ENCODE data around the gene NBAS.

NBAS gene

DNA sequence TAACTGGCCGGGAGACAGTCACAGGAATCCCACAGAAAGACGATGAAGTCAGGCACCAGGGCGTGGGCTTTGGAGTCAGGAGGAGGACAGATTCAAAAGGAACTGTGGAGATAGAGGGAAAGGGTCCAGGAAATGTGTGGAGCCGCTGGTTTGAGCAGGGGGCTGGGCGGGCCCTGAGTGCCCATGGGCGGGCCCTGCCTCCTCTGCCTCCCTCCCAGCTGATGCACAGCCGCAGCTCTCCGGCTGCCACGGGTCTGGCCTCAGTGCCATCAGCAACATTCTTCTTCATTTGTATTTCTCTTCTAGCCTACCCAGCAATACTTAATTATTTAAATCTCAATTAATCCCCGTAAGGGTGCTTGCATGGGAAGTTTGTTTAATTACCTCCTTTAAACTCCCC, 432.3 kb downstream of the NBAS start:
- Histone ChIP-seq H3K4me1 (ENCODE audit: control insufficient read depth, insufficient read depth, low read length) (no peaks in the 10 kb centered on the region), H3K9me3 (replicated peaks; ENCODE audit: low read length) (no peaks in the 10 kb centered on the region), H3K27me3 (ENCODE audit: control insufficient read depth, insufficient read depth, low read length) (no peaks in the 10 kb centered on the region), H3K4me3 (ENCODE audit: low read length) (no peak overlapping the region), H3K36me3 (ENCODE audit: insufficient read depth, low read length) (no peaks in the 10 kb centered on the region), H3K4me2 (ENCODE audit: low read length) (no peak overlapping the region), H3K9ac (ENCODE audit: low read depth, low read length) (no peak overlapping the region)

DNA sequence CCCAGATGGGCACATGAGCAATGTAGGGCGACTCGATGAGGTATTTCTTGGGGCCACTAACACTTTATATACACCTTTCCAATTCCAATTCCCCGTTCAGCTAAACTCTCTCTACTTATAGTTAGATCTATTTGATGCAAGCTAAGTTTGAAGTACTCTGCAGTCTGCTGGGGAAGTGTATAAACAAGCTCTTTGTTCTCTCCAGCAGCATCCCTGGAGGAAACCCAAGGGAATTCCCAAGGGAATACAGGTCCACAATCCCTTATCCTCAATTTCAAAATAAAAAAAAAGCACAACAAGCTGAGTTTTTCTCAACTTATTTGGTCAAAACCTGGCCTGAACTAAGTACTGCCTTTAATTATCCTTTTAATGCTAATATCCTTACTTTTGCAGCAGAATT, 433.3 kb downstream of the NBAS start:
- H3K9ac ChIP-seq (ENCODE audit: low read depth, low read length): no peak overlapping the region

DNA sequence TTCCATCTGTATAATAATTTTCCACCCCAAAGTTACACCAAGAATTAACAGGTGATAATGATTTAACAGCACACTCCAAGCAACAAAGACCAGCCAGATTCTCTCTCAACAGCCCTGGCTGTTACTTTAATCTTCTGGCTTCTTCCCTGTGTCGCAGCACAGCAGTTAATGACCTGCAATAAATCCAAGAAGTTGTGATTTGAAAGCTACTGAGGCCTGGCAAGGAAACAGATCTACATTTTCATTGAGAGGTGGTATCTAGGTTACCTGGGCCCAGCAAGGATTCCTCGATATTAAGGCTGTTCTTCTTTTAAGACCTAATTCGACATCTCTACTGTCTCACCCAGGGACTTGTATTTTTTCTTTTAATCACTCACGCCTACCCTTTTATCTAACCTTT, 433.8 kb downstream of the NBAS start:
- H3K4me3 ChIP-seq (ENCODE audit: low read length): no peak overlapping the region
- no peak overlapping the region for H3K4me2 ChIP-seq (ENCODE audit: low read length)
- H3K9ac ChIP-seq (ENCODE audit: low read depth, low read length): no peak overlapping the region
- no peaks in the 10 kb centered on the region for H3K36me3 ChIP-seq (ENCODE audit: insufficient read depth, low read length)
- no peaks in the 10 kb centered on the region for H3K27me3 ChIP-seq (ENCODE audit: control insufficient read depth, insufficient read depth, low read length)
- no peaks in the 10 kb centered on the region for H3K4me1 ChIP-seq (ENCODE audit: control insufficient read depth, insufficient read depth, low read length)
- H3K9me3 ChIP-seq (replicated peaks; ENCODE audit: low read length): no peaks in the 10 kb centered on the region

More for the DNA sequence above, 433.3 kb downstream of the NBAS start:
- Histone ChIP-seq H3K4me3 (ENCODE audit: low read length) (no peak overlapping the region), H3K36me3 (ENCODE audit: insufficient read depth, low read length) (no peaks in the 10 kb centered on the region), H3K9me3 (replicated peaks; ENCODE audit: low read length) (no peaks in the 10 kb centered on the region), H3K27me3 (ENCODE audit: control insufficient read depth, insufficient read depth, low read length) (no peaks in the 10 kb centered on the region), H3K4me1 (ENCODE audit: control insufficient read depth, insufficient read depth, low read length) (no peaks in the 10 kb centered on the region), H3K4me2 (ENCODE audit: low read length) (no peak overlapping the region)

DNA sequence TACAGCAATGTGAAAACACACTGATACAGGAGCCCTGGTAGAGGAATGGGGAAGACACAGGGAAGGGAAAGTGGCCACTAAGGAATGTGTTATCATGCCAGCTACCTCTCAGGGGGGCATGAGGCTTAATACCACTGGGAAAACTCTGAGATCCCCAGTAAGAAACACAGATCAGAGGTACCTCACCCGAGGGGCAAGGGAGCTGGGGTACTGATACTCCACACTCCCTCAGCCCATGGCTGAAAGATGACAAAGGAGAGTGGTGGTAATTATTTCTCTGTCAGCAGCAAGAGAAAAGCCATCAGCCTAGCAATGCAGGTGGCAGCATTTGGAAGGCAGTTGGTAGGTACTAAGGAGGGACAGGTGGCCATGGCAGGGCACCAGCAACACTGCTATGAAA, 434.8 kb downstream of the NBAS start:
- Histone ChIP-seq H3K27me3 (ENCODE audit: control insufficient read depth, insufficient read depth, low read length) (no peaks in the 10 kb centered on the region), H3K4me1 (ENCODE audit: control insufficient read depth, insufficient read depth, low read length) (no peaks in the 10 kb centered on the region)

DNA sequence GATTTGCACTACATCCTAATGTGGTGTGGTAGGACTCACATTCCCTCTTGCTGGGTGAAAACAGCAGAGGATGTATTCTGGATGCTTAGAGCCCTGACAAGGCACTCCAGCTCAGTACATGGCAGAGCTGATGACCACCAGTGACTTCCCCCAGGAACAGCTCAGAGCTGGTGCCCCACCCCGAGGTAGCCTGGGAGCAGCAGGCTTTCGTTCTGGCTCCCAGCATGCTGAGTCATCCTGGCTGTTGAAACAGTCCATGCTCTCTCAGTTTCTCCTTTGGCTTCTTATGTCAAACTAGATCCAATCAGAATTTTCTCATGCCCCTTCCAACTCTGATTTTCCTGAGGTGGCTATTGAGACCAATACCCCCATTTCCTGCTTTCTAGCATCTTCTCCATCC, 438.2 kb downstream of the NBAS start:
- no peak overlapping the region for H3K4me3 ChIP-seq (ENCODE audit: low read length)
- H3K27me3 ChIP-seq (ENCODE audit: control insufficient read depth, insufficient read depth, low read length): no peaks in the 10 kb centered on the region
- H3K9me3 ChIP-seq (replicated peaks; ENCODE audit: low read length): no peaks in the 10 kb centered on the region
- H3K9ac ChIP-seq (ENCODE audit: low read depth, low read length): no peak overlapping the region
- no peaks in the 10 kb centered on the region for H3K36me3 ChIP-seq (ENCODE audit: insufficient read depth, low read length)
- H3K4me1 ChIP-seq (ENCODE audit: control insufficient read depth, insufficient read depth, low read length): no peaks in the 10 kb centered on the region
- no peak overlapping the region for H3K4me2 ChIP-seq (ENCODE audit: low read length)

More for the DNA sequence above, 434.8 kb downstream of the NBAS start:
- H3K36me3 ChIP-seq (ENCODE audit: insufficient read depth, low read length): no peaks in the 10 kb centered on the region
- H3K4me2 ChIP-seq (ENCODE audit: low read length): no peak overlapping the region
- no peak overlapping the region for H3K9ac ChIP-seq (ENCODE audit: low read depth, low read length)
- no peak overlapping the region for H3K4me3 ChIP-seq (ENCODE audit: low read length)
- no peaks in the 10 kb centered on the region for H3K9me3 ChIP-seq (replicated peaks; ENCODE audit: low read length)

DNA sequence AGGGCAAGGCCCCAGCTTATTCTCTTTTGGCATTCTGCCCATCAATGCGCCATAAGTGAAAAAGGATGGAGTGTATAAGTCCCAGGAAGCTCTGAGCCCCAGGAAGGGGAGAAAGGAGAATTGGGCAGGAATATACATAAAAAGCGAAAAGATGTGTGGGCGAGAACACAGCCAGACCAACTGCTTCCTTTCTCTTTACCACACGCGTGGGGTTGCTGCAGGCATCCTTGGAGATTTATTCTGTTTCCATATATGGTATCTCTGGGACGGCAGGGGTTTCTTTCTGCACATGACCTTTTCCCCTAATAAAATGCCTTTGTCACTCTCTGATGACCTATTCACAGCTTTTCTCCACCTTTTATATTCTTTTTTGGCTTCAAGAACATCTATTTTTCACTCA, 440.5 kb downstream of the NBAS start:
- Histone ChIP-seq H3K9ac (ENCODE audit: low read depth, low read length) (no peak overlapping the region), H3K4me1 (ENCODE audit: control insufficient read depth, insufficient read depth, low read length) (no peaks in the 10 kb centered on the region), H3K36me3 (ENCODE audit: insufficient read depth, low read length) (no peaks in the 10 kb centered on the region), H3K27me3 (ENCODE audit: control insufficient read depth, insufficient read depth, low read length) (no peaks in the 10 kb centered on the region), H3K4me3 (ENCODE audit: low read length) (no peak overlapping the region), H3K4me2 (ENCODE audit: low read length) (no peak overlapping the region), H3K9me3 (replicated peaks; ENCODE audit: low read length) (no peaks in the 10 kb centered on the region)

DNA sequence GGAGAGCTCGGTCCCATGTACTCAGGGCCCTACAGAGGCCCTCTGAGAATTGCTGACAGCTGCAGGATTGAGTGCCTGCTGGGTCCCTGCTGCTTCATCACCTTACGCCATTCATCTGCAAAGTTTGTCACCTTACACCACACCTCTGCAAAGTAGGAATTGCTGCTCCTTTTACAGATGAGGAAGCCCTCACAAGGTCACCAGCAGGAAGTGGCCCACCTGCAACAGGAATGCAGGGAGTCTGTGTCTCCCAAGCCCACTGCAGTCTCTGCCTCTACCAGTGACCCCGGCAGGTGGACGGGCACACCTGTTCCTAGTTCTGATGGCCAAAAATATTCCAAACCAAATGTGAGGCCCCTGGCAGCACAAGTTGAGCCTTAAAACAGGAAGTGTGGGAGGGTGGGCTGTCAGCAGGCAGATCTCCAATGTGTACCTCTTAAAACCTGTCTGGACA, 441.4 kb downstream of the NBAS start:
- H3K9me3 ChIP-seq (replicated peaks; ENCODE audit: low read length): no peaks in the 10 kb centered on the region
- no peak overlapping the region for H3K9ac ChIP-seq (ENCODE audit: low read depth, low read length)
- no peaks in the 10 kb centered on the region for H3K27me3 ChIP-seq (ENCODE audit: control insufficient read depth, insufficient read depth, low read length)
- H3K4me3 ChIP-seq (ENCODE audit: low read length): no peak overlapping the region
- H3K4me2 ChIP-seq (ENCODE audit: low read length): no peak overlapping the region
- H3K36me3 ChIP-seq (ENCODE audit: insufficient read depth, low read length): no peaks in the 10 kb centered on the region
- no peaks in the 10 kb centered on the region for H3K4me1 ChIP-seq (ENCODE audit: control insufficient read depth, insufficient read depth, low read length)

DNA sequence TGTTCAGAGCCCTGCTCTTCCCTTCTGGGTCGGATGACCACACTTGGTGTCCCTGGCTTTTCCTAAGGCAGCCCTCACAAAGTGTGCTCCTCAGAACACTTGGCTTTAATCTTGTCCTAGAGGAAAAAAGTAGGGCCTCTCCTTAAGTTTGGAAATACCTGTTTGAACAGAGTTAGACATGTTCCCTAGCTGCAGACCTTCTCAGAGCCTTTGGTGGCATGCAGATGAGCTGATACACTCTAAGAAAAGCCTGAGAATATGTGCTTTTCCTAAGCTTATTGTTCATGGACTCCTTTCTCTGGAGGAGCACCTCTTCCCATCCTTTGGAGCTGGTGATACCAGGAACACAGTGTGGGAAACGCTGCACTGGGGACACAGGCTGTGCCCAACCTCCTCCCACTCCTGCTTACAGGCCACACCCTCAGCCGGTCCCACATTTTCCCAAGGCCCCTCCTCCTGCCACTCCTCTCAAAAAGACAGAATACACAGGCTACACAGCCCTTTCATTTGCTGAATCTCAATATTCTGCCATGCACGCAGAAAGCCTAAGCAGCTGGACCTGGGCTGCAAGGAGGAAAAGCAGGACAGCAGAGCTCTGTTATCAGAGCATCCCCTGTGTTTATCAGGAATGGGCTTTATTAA, 443.6 kb downstream of the NBAS start:
- no peak overlapping the region for H3K4me3 ChIP-seq (ENCODE audit: low read length)
- H3K9me3 ChIP-seq (replicated peaks; ENCODE audit: low read length): no peaks in the 10 kb centered on the region
- H3K27me3 ChIP-seq (ENCODE audit: control insufficient read depth, insufficient read depth, low read length): no peaks in the 10 kb centered on the region
- H3K36me3 ChIP-seq (ENCODE audit: insufficient read depth, low read length): no peaks in the 10 kb centered on the region
- H3K4me1 ChIP-seq (ENCODE audit: control insufficient read depth, insufficient read depth, low read length): no peaks in the 10 kb centered on the region
- no peak overlapping the region for H3K9ac ChIP-seq (ENCODE audit: low read depth, low read length)
- no peak overlapping the region for H3K4me2 ChIP-seq (ENCODE audit: low read length)

Data from skeletal muscle satellite cell (primary cell).